ENCODE measurements around the gene SGSH.

GRCh38 chr17:80222376-80223141, 2.4 kb upstream of the SGSH start:
- no peak for TF ChIP-seq CTCF (IDR thresholded peaks at IDR 0.05)
- no peak for TF ChIP-seq EZH2phosphoT487 (IDR thresholded peaks at IDR 0.05)

All from neural progenitor cell (in vitro differentiated cells).